ENCODE results near the gene TYW1B.
A peak's percentile ranks its signal among the peaks of the same experiment; 100 is the strongest.
"Not testable (repeated sequence)": the region's sequence is repeated elsewhere in the genome, so short reads cannot be mapped to it uniquely, and the experiment has no call there.

GRCh38 chr7:72827839-72828591, at the start of gene TYW1B:
- TF ChIP-seq CTCF (IDR thresholded peaks at IDR 0.05; ENCODE audit: low read depth, low read length, missing input control): not testable (repeated sequence)
- TF ChIP-seq MAX (IDR thresholded peaks at IDR 0.05): peak; percentile 21
